KMS-11 (cell line): ENCODE data around the gene SLC35A3.
A peak's percentile ranks its signal among the peaks of the same experiment; 100 is the strongest.

Experiments
- H2AFZ ChIP-seq: fragments of 200-600 bp; sonication (generic); 2 replicates; pipeline ENCODE4 v1.6.1; 2016; ENCODE audit warnings: antibody characterized with exemption, mixed run types, low read depth
- H3K27ac ChIP-seq: fragments of 200-600 bp; sonication (generic); 2 replicates; pipeline ENCODE4 v1.6.1; 2016; ENCODE audit warnings: mild to moderate bottlenecking, mixed run types
- H3K27me3 ChIP-seq: fragments of 200-600 bp; sonication (generic); 2 replicates; pipeline ENCODE4 v1.6.1; 2017; ENCODE audit warnings: mild to moderate bottlenecking, low read depth, mixed run types, moderate library complexity; ENCODE audit not compliant: insufficient read depth
- H3K36me3 ChIP-seq: fragments of 200-600 bp; sonication (generic); 2 replicates; pipeline ENCODE4 v1.6.1; 2017; ENCODE audit warnings: mild to moderate bottlenecking, mixed run types; ENCODE audit not compliant: insufficient read depth
- H3K4me1 ChIP-seq: fragments of 200-600 bp; sonication (generic); 2 replicates; pipeline ENCODE4 v1.6.1; 2016; ENCODE audit warnings: mild to moderate bottlenecking, low read depth, mixed run types; ENCODE audit not compliant: poor library complexity, severe bottlenecking
- H3K4me2 ChIP-seq: fragments of 200-600 bp; sonication (generic); 2 replicates; pipeline ENCODE4 v1.7.0; 2016; ENCODE audit warnings: mild to moderate bottlenecking, mixed run types
- H3K4me3 ChIP-seq: fragments of 200-600 bp; sonication (generic); IDR thresholded peaks from 2 replicates; pipeline ENCODE4 v1.6.1; 2017; ENCODE audit warnings: low read depth, low read length, mixed read lengths; ENCODE audit not compliant: insufficient read depth
- H3K79me2 ChIP-seq: fragments of 200-600 bp; sonication (generic); 2 replicates; pipeline ENCODE4 v1.6.1; 2016; ENCODE audit warnings: low read depth, mixed run types; ENCODE audit not compliant: insufficient read depth
- H3K9ac ChIP-seq: fragments of 200-600 bp; sonication (generic); 2 replicates; pipeline ENCODE4 v1.6.1; 2016; ENCODE audit warnings: mild to moderate bottlenecking, mixed run types
- H4K20me1 ChIP-seq: fragments of 200-600 bp; sonication (generic); 2 replicates; pipeline ENCODE4 v1.6.1; 2016; ENCODE audit warnings: mild to moderate bottlenecking, mixed run types; ENCODE audit not compliant: insufficient read depth
- TF ChIP-seq, protein P1 (sequence below): fragments of 200-600 bp; sonication (generic); conservative IDR thresholded peaks from 2 replicates; pipeline ENCODE4 v1.6.1; 2017; ENCODE audit warnings: low read depth, mild to moderate bottlenecking, antibody characterized with exemption, low read length, moderate library complexity, mixed read lengths

Gene SLC35A3

DNA sequence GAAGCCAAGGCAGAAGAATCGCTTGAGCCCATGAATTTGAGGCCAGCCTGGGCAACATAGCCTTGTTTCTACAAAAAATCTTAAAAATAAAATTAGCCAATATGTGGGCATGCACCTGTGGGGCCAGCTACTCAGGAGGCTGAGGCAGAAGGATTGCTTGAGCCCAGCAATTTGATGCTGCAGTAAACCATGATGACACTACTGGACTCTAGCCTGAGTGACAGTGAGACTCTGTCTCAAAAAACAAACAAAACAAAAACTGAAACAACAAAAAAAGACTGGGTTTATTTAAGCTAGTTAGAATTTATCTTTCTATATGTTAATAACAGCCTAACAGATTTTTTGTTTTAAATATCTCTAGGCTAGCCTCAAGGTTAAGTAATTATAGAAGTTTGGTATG is 57.4 kb downstream of the SLC35A3 start:
- no peaks in the 10 kb centered on the region for H3K27me3 ChIP-seq
- H3K4me3 ChIP-seq = no peak overlapping the region
- TF ChIP-seq, protein P1, sequence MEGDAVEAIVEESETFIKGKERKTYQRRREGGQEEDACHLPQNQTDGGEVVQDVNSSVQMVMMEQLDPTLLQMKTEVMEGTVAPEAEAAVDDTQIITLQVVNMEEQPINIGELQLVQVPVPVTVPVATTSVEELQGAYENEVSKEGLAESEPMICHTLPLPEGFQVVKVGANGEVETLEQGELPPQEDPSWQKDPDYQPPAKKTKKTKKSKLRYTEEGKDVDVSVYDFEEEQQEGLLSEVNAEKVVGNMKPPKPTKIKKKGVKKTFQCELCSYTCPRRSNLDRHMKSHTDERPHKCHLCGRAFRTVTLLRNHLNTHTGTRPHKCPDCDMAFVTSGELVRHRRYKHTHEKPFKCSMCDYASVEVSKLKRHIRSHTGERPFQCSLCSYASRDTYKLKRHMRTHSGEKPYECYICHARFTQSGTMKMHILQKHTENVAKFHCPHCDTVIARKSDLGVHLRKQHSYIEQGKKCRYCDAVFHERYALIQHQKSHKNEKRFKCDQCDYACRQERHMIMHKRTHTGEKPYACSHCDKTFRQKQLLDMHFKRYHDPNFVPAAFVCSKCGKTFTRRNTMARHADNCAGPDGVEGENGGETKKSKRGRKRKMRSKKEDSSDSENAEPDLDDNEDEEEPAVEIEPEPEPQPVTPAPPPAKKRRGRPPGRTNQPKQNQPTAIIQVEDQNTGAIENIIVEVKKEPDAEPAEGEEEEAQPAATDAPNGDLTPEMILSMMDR = no peak
- H3K4me2 ChIP-seq = no peak overlapping the region
- no peaks in the 10 kb centered on the region for H3K36me3 ChIP-seq
- no peaks in the 10 kb centered on the region for H4K20me1 ChIP-seq
- no peak overlapping the region for H3K9ac ChIP-seq
- no peak overlapping the region for H3K27ac ChIP-seq
- no peaks in the 10 kb centered on the region for H3K79me2 ChIP-seq
- H3K4me1 ChIP-seq = no peaks in the 10 kb centered on the region
- no peak overlapping the region for H2AFZ ChIP-seq

DNA sequence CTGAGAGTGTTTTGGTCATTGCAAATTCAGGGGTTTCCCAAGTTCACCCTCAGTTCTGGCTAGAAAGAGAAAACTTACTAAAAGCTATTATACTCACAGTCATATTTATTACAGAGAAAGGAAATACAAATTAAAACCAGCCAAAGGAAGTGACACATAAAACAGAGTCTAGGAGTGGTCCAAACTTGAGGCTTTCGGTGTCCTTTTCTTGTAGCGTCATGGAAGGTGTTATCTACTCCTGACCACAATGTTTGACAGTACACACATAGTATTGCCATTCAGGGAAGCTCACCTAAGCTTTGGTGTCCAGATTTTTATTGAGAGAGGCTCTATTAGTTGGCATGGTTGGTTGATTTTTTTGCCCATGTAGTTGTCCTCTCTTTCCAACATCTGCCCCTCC is 59.0 kb downstream of the SLC35A3 start:
- no peak overlapping the region for H3K27ac ChIP-seq
- no peaks in the 10 kb centered on the region for H4K20me1 ChIP-seq
- no peaks in the 10 kb centered on the region for H3K27me3 ChIP-seq
- no peaks in the 10 kb centered on the region for H3K4me1 ChIP-seq
- H2AFZ ChIP-seq = no peak overlapping the region
- TF ChIP-seq, protein P1 = no peak
- no peaks in the 10 kb centered on the region for H3K79me2 ChIP-seq
- no peak overlapping the region for H3K4me2 ChIP-seq
- no peak overlapping the region for H3K9ac ChIP-seq
- no peaks in the 10 kb centered on the region for H3K36me3 ChIP-seq
- no peak overlapping the region for H3K4me3 ChIP-seq

DNA sequence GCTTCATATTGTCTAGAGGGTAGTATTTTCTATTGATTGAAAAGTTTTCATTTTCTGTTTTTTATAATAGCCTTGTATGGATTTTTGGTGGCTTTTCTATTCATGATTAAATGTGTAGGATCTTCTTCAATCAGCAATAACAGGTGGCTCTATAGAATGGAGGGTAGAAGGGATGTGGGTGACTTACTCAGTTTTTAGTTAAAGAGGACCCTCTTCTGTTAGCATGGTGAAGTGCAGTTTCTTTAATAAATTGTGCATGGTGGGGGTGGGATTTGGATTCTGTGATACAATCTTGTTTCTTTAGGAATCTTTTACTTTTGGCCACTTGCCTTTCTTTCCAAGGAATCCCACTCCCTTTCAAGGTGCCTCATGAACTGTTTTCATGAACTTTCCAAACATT is 64.7 kb downstream of the SLC35A3 start:
- Histone ChIP-seq H3K4me3 (no peak overlapping the region), H3K27me3 (no peaks in the 10 kb centered on the region), H3K79me2 (peaks cover 9% of the 10 kb centered on the region; the same call in 1 of the 2 replicates), H3K9ac (no peak overlapping the region), H3K4me1 (no peaks in the 10 kb centered on the region), H4K20me1 (no peaks in the 10 kb centered on the region), H2AFZ (no peak overlapping the region), H3K36me3 (no peaks in the 10 kb centered on the region), H3K27ac (no peak overlapping the region), H3K4me2 (no peak overlapping the region)
- TF ChIP-seq, protein P1 = peak; percentile 45; the same call in 1 of the 2 replicates

DNA sequence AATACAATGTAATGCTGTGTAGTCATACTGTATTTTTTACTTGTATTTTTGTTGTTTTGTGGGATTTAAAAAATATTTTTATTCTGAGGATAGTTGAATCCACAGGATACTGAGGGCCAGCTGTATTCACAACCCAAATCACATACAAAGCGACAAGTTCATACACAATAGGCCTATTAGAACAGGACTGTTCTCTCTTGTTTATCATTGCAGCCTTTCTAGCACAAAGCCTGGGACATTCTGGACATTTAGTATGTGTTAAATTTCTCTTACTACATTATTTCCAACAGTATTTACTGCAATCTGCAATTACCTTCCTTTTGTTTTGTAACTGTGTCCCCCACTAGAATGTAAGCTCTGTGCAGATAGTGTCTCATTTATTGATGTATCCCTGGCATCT is 65.4 kb downstream of the SLC35A3 start:
- no peak overlapping the region for H3K4me3 ChIP-seq
- H3K27me3 ChIP-seq = no peaks in the 10 kb centered on the region
- no peak overlapping the region for H3K4me2 ChIP-seq
- no peaks in the 10 kb centered on the region for H4K20me1 ChIP-seq
- H3K9ac ChIP-seq = no peak overlapping the region
- H3K4me1 ChIP-seq = peaks cover 6% of the 10 kb centered on the region
- TF ChIP-seq, protein P1 = no peak
- peaks cover 17% of the 10 kb centered on the region for H3K79me2 ChIP-seq
- no peak overlapping the region for H2AFZ ChIP-seq
- no peak overlapping the region for H3K27ac ChIP-seq
- no peaks in the 10 kb centered on the region for H3K36me3 ChIP-seq
